KMS-11 (cell line): ENCODE results near the gene AMY1C.

Source experiments
- H2AFZ ChIP-seq: fragments of 200-600 bp; sonication (generic); 2 replicates; pipeline ENCODE4 v1.6.1; 2016; ENCODE audit warnings: antibody characterized with exemption, mixed run types, low read depth
- H3K27ac ChIP-seq: fragments of 200-600 bp; sonication (generic); 2 replicates; pipeline ENCODE4 v1.6.1; 2016; ENCODE audit warnings: mild to moderate bottlenecking, mixed run types
- H3K27me3 ChIP-seq: fragments of 200-600 bp; sonication (generic); 2 replicates; pipeline ENCODE4 v1.6.1; 2017; ENCODE audit warnings: mild to moderate bottlenecking, low read depth, mixed run types, moderate library complexity; ENCODE audit not compliant: insufficient read depth
- H3K36me3 ChIP-seq: fragments of 200-600 bp; sonication (generic); 2 replicates; pipeline ENCODE4 v1.6.1; 2017; ENCODE audit warnings: mild to moderate bottlenecking, mixed run types; ENCODE audit not compliant: insufficient read depth
- H3K4me1 ChIP-seq: fragments of 200-600 bp; sonication (generic); 2 replicates; pipeline ENCODE4 v1.6.1; 2016; ENCODE audit warnings: mild to moderate bottlenecking, low read depth, mixed run types; ENCODE audit not compliant: poor library complexity, severe bottlenecking
- H3K4me2 ChIP-seq: fragments of 200-600 bp; sonication (generic); 2 replicates; pipeline ENCODE4 v1.7.0; 2016; ENCODE audit warnings: mild to moderate bottlenecking, mixed run types
- H3K4me3 ChIP-seq: fragments of 200-600 bp; sonication (generic); IDR thresholded peaks from 2 replicates; pipeline ENCODE4 v1.6.1; 2017; ENCODE audit warnings: low read depth, low read length, mixed read lengths; ENCODE audit not compliant: insufficient read depth
- H3K79me2 ChIP-seq: fragments of 200-600 bp; sonication (generic); 2 replicates; pipeline ENCODE4 v1.6.1; 2016; ENCODE audit warnings: low read depth, mixed run types; ENCODE audit not compliant: insufficient read depth
- H3K9ac ChIP-seq: fragments of 200-600 bp; sonication (generic); 2 replicates; pipeline ENCODE4 v1.6.1; 2016; ENCODE audit warnings: mild to moderate bottlenecking, mixed run types
- H4K20me1 ChIP-seq: fragments of 200-600 bp; sonication (generic); 2 replicates; pipeline ENCODE4 v1.6.1; 2016; ENCODE audit warnings: mild to moderate bottlenecking, mixed run types; ENCODE audit not compliant: insufficient read depth
- TF ChIP-seq, protein P1 (sequence below): fragments of 200-600 bp; sonication (generic); conservative IDR thresholded peaks from 2 replicates; pipeline ENCODE4 v1.6.1; 2017; ENCODE audit warnings: low read depth, mild to moderate bottlenecking, antibody characterized with exemption, low read length, moderate library complexity, mixed read lengths

AMY1C gene

GRCh38 chr1:103790172-103790571, 40.5 kb downstream of the AMY1C start:
- H3K79me2 ChIP-seq, result no peaks in the 10 kb centered on the region
- H3K4me3 ChIP-seq, result no peak overlapping the region
- no peaks in the 10 kb centered on the region for H3K27me3 ChIP-seq
- no peak overlapping the region for H3K9ac ChIP-seq
- no peaks in the 10 kb centered on the region for H3K4me1 ChIP-seq
- H2AFZ ChIP-seq, result no peak overlapping the region
- no peak overlapping the region for H3K4me2 ChIP-seq
- H4K20me1 ChIP-seq, result no peaks in the 10 kb centered on the region
- TF ChIP-seq, protein P1, sequence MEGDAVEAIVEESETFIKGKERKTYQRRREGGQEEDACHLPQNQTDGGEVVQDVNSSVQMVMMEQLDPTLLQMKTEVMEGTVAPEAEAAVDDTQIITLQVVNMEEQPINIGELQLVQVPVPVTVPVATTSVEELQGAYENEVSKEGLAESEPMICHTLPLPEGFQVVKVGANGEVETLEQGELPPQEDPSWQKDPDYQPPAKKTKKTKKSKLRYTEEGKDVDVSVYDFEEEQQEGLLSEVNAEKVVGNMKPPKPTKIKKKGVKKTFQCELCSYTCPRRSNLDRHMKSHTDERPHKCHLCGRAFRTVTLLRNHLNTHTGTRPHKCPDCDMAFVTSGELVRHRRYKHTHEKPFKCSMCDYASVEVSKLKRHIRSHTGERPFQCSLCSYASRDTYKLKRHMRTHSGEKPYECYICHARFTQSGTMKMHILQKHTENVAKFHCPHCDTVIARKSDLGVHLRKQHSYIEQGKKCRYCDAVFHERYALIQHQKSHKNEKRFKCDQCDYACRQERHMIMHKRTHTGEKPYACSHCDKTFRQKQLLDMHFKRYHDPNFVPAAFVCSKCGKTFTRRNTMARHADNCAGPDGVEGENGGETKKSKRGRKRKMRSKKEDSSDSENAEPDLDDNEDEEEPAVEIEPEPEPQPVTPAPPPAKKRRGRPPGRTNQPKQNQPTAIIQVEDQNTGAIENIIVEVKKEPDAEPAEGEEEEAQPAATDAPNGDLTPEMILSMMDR, result no peak
- no peaks in the 10 kb centered on the region for H3K36me3 ChIP-seq
- no peak overlapping the region for H3K27ac ChIP-seq
